IPS DF 4.7 (cell line): ENCODE results near the gene SPEG.

Experiments used
- DNase-seq: peaks from one replicate; pipeline ENCODE4 v3.0.0-alpha.2; 2013; ENCODE audit warnings: low spot score; ENCODE audit errors: extremely low read depth

SPEG gene

GRCh38 chr2:219442256-219443015 is 7.8 kb downstream of the SPEG start:
- no peak for DNase-seq

- DNase-seq, result no peak
Measured at GRCh38 chr2:219443016-219443696, 8.5 kb downstream of the SPEG start.

GRCh38 chr2:219443697-219444023 is 9.0 kb downstream of the SPEG start:
- DNase-seq, result no peak

GRCh38 chr2:219444566-219445091 is 10.0 kb downstream of the SPEG start:
- DNase-seq, result no peak

GRCh38 chr2:219445220-219445640 is 10.6 kb downstream of the SPEG start:
- no peak for DNase-seq

- DNase-seq, result no peak
Measured at GRCh38 chr2:219446101-219446504, 11.5 kb downstream of the SPEG start.

- no peak for DNase-seq
Measured at GRCh38 chr2:219446689-219447088, 12.0 kb downstream of the SPEG start.

- no peak for DNase-seq
Measured at GRCh38 chr2:219447242-219448098, 12.8 kb downstream of the SPEG start.

GRCh38 chr2:219448099-219448775 is 13.6 kb downstream of the SPEG start:
- no peak for DNase-seq

GRCh38 chr2:219448776-219449341 is 14.2 kb downstream of the SPEG start:
- DNase-seq, result no peak

GRCh38 chr2:219449609-219450008 is 15.0 kb downstream of the SPEG start:
- no peak for DNase-seq

GRCh38 chr2:219451661-219452360 is 17.2 kb downstream of the SPEG start:
- no peak for DNase-seq

GRCh38 chr2:219452361-219453317 is 18.0 kb downstream of the SPEG start:
- no peak for DNase-seq

- DNase-seq, result no peak
Measured at GRCh38 chr2:219453671-219454590, 19.3 kb downstream of the SPEG start.

GRCh38 chr2:219455581-219455980 is 20.9 kb downstream of the SPEG start:
- DNase-seq, result no peak

- no peak for DNase-seq
Measured at GRCh38 chr2:219457784-219458369, 23.2 kb downstream of the SPEG start.

- DNase-seq, result no peak
Measured at GRCh38 chr2:219458996-219459395, 24.4 kb downstream of the SPEG start.
